NT2/D1 (cell line): Measurements from ENCODE around the gene KLF9.

Source experiments
- SUZ12 ChIP-seq: IDR thresholded peaks from 2 replicates; pipeline ENCODE4 v1.6.1; 2011; ENCODE audit not compliant: insufficient read length, insufficient read depth; ENCODE audit errors: extremely low read depth
- YY1 ChIP-seq: IDR thresholded peaks from 2 replicates; pipeline ENCODE4 v1.6.1; 2011; ENCODE audit not compliant: insufficient read length, insufficient read depth
- ZNF274 ChIP-seq: IDR thresholded peaks from 2 replicates; pipeline ENCODE4 v1.6.1; 2011; ENCODE audit warnings: mild to moderate bottlenecking, low read depth, low read length

GRCh38 chr9:70363760-70364159, 50.7 kb downstream of the KLF9 start:
- no peak for TF ChIP-seq YY1
- TF ChIP-seq ZNF274, result no peak
- no peak for TF ChIP-seq SUZ12
